DOHH2 (cell line): ENCODE results near the gene EPG5.

Source experiments
- H3F3A ChIP-seq: fragments of 200-600 bp; sonication (generic), shearing (Covaris generic); 2 replicates; pipeline ENCODE4 v1.6.0; 2016; ENCODE audit warnings: antibody characterized with exemption, mild to moderate bottlenecking; ENCODE audit not compliant: control insufficient read depth, insufficient read depth
- H3K27ac ChIP-seq: fragments of 200-600 bp; sonication (generic); 2 replicates; pipeline ENCODE4 v1.5.1; 2014; ENCODE audit warnings: low read depth, mild to moderate bottlenecking, low read length, moderate library complexity
- H3K27me3 ChIP-seq: fragments of 200-600 bp; sonication (generic); 2 replicates; pipeline ENCODE4 v1.6.1; 2014; ENCODE audit warnings: mild to moderate bottlenecking, low read length, mixed read lengths; ENCODE audit not compliant: control insufficient read depth
- H3K36me3 ChIP-seq: fragments of 200-600 bp; sonication (generic); 2 replicates; pipeline ENCODE4 v1.6.1; 2014; ENCODE audit warnings: mild to moderate bottlenecking, low read length, moderate library complexity, mixed read lengths; ENCODE audit not compliant: control insufficient read depth
- H3K4me1 ChIP-seq: fragments of 200-600 bp; sonication (generic); 2 replicates; pipeline ENCODE4 v1.6.1; 2014; ENCODE audit warnings: mild to moderate bottlenecking, low read length, mixed read lengths; ENCODE audit not compliant: control insufficient read depth
- H3K4me2 ChIP-seq: fragments of 200-600 bp; sonication (generic); 2 replicates; pipeline ENCODE4 v1.6.0; 2014; ENCODE audit warnings: mild to moderate bottlenecking, low read length, moderate library complexity
- H3K4me3 ChIP-seq: fragments of 200-600 bp; sonication (generic); 2 replicates; pipeline ENCODE4 v1.5.1; 2014; ENCODE audit warnings: mild to moderate bottlenecking, low read length, mixed read lengths
- H3K79me2 ChIP-seq: fragments of 200-600 bp; sonication (generic); 2 replicates; pipeline ENCODE4 v1.6.1; 2014; ENCODE audit warnings: mild to moderate bottlenecking, low read length, mixed read lengths; ENCODE audit not compliant: control insufficient read depth
- H3K9me2 ChIP-seq: fragments of 200-600 bp; sonication (generic); replicated peaks from 2 replicates; pipeline ENCODE4 v1.6.1; 2014; ENCODE audit warnings: mild to moderate bottlenecking, low read length, mixed read lengths; ENCODE audit not compliant: control insufficient read depth
- H3K9me3 ChIP-seq: fragments of 200-600 bp; sonication (generic); 2 replicates; pipeline ENCODE4 v1.6.1; 2014; ENCODE audit warnings: antibody characterized with exemption, low read length, mixed read lengths; ENCODE audit not compliant: control insufficient read depth, insufficient read depth
- H4K20me1 ChIP-seq: fragments of 200-600 bp; sonication (generic); 2 replicates; pipeline ENCODE4 v1.6.0; 2014; ENCODE audit warnings: low read depth, mild to moderate bottlenecking, antibody characterized with exemption, low read length, moderate library complexity; ENCODE audit not compliant: control insufficient read depth, insufficient read depth
- EZH2phosphoT487 ChIP-seq: fragments of 200-600 bp; sonication (generic); IDR thresholded peaks from 2 replicates; pipeline ENCODE4 v1.6.1; 2017; ENCODE audit warnings: borderline replicate concordance, mild to moderate bottlenecking, antibody characterized with exemption, low read length, moderate library complexity, mixed read lengths
- TF ChIP-seq, protein P1 (sequence below): fragments of 200-600 bp; sonication (generic); IDR thresholded peaks from one replicate; pipeline ENCODE4 v1.5.1; 2014; ENCODE audit warnings: antibody characterized with exemption, mild to moderate bottlenecking, low read depth, low read length; ENCODE audit not compliant: poor library complexity, severe bottlenecking

Gene EPG5

DNA sequence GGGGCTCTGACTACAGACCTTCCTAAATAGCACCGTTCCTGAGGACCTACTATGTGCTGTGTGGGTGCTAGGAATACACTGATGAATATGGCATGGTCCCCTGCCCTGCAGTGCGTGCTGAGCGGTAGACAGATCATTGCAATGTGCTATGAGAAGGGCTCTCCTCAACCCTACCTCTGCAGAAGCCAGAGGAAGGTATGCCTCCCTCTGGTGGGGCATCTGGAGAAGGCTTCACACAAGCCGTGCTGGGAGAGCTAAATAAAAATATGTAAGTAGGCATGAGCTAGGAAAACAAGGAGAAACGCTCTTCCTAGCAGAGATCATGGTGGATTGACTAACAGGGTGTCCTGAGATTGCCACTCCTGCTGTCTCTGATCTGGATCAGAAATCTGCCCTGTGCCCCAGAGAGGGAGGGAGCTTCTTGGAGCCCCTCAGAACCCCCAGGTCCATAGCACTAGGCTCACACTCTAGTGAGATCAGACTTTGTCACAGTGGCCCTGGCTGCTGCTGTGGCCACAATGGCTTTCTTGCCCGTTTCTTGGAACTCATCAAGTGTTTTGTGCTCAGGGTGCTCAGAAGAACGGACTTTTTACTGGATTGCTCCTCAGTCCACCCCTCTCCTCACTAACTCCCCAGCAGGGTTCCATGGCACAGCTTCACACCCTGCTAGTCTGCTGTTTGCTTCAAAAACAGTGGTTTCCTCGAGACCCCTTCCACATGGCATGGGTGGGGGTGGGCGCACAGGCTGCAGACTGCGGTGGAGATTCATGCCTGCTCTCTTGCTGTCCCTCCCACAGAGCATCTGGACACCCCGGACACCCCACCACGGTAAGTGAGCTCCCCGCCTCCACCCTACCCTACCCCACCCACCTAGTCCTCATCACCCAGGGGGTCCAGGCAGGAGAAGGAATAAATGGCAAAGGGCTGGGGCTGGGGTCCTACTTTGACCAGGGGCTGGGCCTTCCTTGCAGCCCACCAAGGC, 127.4 kb downstream of the EPG5 start:
- TF ChIP-seq, protein P1, sequence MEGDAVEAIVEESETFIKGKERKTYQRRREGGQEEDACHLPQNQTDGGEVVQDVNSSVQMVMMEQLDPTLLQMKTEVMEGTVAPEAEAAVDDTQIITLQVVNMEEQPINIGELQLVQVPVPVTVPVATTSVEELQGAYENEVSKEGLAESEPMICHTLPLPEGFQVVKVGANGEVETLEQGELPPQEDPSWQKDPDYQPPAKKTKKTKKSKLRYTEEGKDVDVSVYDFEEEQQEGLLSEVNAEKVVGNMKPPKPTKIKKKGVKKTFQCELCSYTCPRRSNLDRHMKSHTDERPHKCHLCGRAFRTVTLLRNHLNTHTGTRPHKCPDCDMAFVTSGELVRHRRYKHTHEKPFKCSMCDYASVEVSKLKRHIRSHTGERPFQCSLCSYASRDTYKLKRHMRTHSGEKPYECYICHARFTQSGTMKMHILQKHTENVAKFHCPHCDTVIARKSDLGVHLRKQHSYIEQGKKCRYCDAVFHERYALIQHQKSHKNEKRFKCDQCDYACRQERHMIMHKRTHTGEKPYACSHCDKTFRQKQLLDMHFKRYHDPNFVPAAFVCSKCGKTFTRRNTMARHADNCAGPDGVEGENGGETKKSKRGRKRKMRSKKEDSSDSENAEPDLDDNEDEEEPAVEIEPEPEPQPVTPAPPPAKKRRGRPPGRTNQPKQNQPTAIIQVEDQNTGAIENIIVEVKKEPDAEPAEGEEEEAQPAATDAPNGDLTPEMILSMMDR = no peak
- TF ChIP-seq EZH2phosphoT487 = no peak
- Histone ChIP-seq H3K4me3 (no peak overlapping the region), H4K20me1 (no peaks in the 10 kb centered on the region), H3F3A (no peaks in the 10 kb centered on the region), H3K36me3 (no peaks in the 10 kb centered on the region), H3K27me3 (no peaks in the 10 kb centered on the region), H3K9me3 (no peaks in the 10 kb centered on the region), H3K79me2 (no peaks in the 10 kb centered on the region), H3K4me1 (no peaks in the 10 kb centered on the region), H3K27ac (no peak overlapping the region), H3K4me2 (no peak overlapping the region), H3K9me2 (no peaks in the 10 kb centered on the region)

DNA sequence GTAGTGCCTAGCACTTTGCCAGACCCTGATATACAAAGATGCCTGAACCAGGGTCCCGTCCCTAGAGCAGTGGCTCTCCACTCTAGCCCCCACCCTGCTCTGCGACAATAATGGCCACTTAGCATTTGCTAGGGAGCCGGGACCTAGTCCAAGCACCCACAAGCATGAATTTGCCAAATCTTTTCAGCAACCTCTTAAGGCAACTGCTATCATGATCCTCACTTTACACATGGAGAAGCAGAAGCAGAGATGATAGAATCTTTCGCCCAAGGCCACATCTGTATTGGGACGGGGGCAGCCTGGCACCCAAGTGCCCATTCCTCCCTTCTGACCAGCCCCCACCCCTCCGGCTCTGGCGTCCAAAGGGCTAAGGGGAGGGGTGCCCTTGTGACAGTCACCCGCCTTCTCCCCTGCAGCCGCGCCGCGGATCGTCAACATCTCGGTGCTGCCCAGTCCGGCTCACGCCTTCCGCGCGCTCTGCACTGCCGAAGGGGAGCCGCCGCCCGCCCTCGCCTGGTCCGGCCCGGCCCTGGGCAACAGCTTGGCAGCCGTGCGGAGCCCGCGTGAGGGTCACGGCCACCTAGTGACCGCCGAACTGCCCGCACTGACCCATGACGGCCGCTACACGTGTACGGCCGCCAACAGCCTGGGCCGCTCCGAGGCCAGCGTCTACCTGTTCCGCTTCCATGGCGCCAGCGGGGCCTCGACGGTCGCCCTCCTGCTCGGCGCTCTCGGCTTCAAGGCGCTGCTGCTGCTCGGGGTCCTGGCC, 128.6 kb downstream of the EPG5 start:
- TF ChIP-seq, protein P1 = no peak
- TF ChIP-seq EZH2phosphoT487 = no peak
- Histone ChIP-seq H3K79me2 (no peaks in the 10 kb centered on the region), H3K36me3 (no peaks in the 10 kb centered on the region), H3K27ac (no peak overlapping the region), H3K9me2 (no peaks in the 10 kb centered on the region), H3K4me3 (no peak overlapping the region), H3F3A (no peaks in the 10 kb centered on the region), H4K20me1 (no peaks in the 10 kb centered on the region), H3K4me1 (no peaks in the 10 kb centered on the region), H3K27me3 (no peaks in the 10 kb centered on the region), H3K9me3 (no peaks in the 10 kb centered on the region), H3K4me2 (no peak overlapping the region)

DNA sequence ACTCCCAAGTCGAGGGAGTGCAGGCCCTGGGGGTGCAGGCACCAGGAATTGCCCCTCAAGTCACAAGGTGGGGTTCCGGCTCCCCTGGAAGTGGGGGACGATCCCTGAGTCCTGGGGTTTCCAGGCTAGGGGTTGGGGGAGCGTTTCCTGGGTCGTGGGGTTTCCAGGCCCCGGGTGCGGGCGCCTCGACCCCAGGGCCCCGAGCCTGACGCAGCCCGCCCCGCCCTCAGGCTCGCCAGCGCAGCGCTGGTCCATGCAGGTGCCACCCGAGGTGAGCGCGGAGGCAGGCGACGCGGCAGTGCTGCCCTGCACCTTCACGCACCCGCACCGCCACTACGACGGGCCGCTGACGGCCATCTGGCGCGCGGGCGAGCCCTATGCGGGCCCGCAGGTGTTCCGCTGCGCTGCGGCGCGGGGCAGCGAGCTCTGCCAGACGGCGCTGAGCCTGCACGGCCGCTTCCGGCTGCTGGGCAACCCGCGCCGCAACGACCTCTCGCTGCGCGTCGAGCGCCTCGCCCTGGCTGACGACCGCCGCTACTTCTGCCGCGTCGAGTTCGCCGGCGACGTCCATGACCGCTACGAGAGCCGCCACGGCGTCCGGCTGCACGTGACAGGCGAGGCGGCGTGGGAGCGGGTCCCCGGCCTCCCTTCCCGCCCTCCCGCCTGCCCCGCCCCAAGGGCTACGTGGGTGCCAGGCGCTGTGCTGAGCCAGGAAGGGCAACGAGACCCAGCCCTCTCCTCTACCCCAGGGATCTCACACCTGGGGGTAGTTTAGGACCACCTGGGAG, 129.7 kb downstream of the EPG5 start:
- H3K4me2 ChIP-seq = no peak overlapping the region
- H3K4me1 ChIP-seq = no peaks in the 10 kb centered on the region
- no peak overlapping the region for H3K27ac ChIP-seq
- no peaks in the 10 kb centered on the region for H3K9me2 ChIP-seq
- H3K4me3 ChIP-seq = no peak overlapping the region
- no peaks in the 10 kb centered on the region for H4K20me1 ChIP-seq
- no peaks in the 10 kb centered on the region for H3K36me3 ChIP-seq
- no peaks in the 10 kb centered on the region for H3K9me3 ChIP-seq
- H3K79me2 ChIP-seq = no peaks in the 10 kb centered on the region
- H3K27me3 ChIP-seq = no peaks in the 10 kb centered on the region
- no peaks in the 10 kb centered on the region for H3F3A ChIP-seq
- no peak for TF ChIP-seq EZH2phosphoT487
- TF ChIP-seq, protein P1 = no peak
